PC-9 (cell line): ENCODE results near the gene ALPK3. TPM values are rescaled to one million over a fixed set of nuclear protein-coding genes. Genes with fewer than 3 reads are reported as not detected.

ENCODE experiments used
- BruUV-seq: library from RNA; stranded (reverse); fragments of 400-500 nt; replicated peaks from 2 replicates; lab custom pipeline; 2021; lab: Mats Ljungman, UMichigan
- CTCF ChIA-PET: fragments of 300-600 bp; sonication (Branson Sonifier 250); formaldehyde crosslinking; loops from one replicate; lab custom pipeline; 2022; ENCODE audit warnings: antibody characterized with exemption; lab: Charles Lee
- POLR2A ChIA-PET: fragments of 300-600 bp; sonication (Branson Sonifier 250); formaldehyde crosslinking; loops from one replicate; lab custom pipeline; 2022; ENCODE audit warnings: antibody characterized with exemption; ENCODE audit not compliant: unreplicated experiment; lab: Charles Lee
- DNase-seq, 2 experiments: peaks; one replicate each; pipeline versions ENCODE4 v3.0.0 to v3.0.0-alpha.2; 2015 to 2022; ENCODE audit warnings: mixed read lengths in 1 of 2
- H2AFZ ChIP-seq: fragments of 200-600 bp; sonication (generic); 2 replicates; pipeline ENCODE4 v1.8.1; 2017; ENCODE audit warnings: antibody characterized with exemption
- H3F3A ChIP-seq: fragments of 200-600 bp; sonication (generic); 2 replicates; pipeline ENCODE4 v1.8.1; 2017; ENCODE audit warnings: antibody characterized with exemption, mild to moderate bottlenecking, low read depth; ENCODE audit not compliant: insufficient read depth
- H3K27ac ChIP-seq: fragments of 200-600 bp; sonication (generic); 2 replicates; pipeline ENCODE4 v1.6.1; 2016; ENCODE audit warnings: mixed run types
- H3K27me3 ChIP-seq: fragments of 200-600 bp; sonication (generic); 2 replicates; pipeline ENCODE4 v1.6.1; 2016; ENCODE audit warnings: low read depth, mixed run types; ENCODE audit not compliant: insufficient read depth
- H3K36me3 ChIP-seq: fragments of 200-600 bp; sonication (generic); 2 replicates; pipeline ENCODE4 v1.6.1; 2016; ENCODE audit warnings: low read depth, mixed run types
- H3K4me1 ChIP-seq: fragments of 200-600 bp; sonication (generic); replicated peaks from 2 replicates; pipeline ENCODE4 v1.6.1; 2016; ENCODE audit warnings: mixed run types; ENCODE audit not compliant: insufficient read depth
- H3K4me2 ChIP-seq: fragments of 200-600 bp; sonication (generic); 2 replicates; pipeline ENCODE4 v1.6.1; 2017; ENCODE audit warnings: mixed run types
- H3K4me3 ChIP-seq: fragments of 200-600 bp; sonication (generic); 2 replicates; pipeline ENCODE4 v1.6.1; 2016; ENCODE audit warnings: mixed run types
- H3K79me2 ChIP-seq: fragments of 200-600 bp; sonication (generic); 2 replicates; pipeline ENCODE4 v1.6.1; 2017; ENCODE audit warnings: low read depth, mixed run types
- H3K9me2 ChIP-seq: fragments of 200-600 bp; sonication (generic); 2 replicates; pipeline ENCODE4 v1.8.1; 2017; ENCODE audit warnings: mild to moderate bottlenecking; ENCODE audit not compliant: insufficient read depth
- H3K9me3 ChIP-seq: fragments of 200-600 bp; sonication (generic); 2 replicates; pipeline ENCODE4 v1.8.1; 2016; ENCODE audit warnings: low read depth; ENCODE audit not compliant: insufficient read depth
- H4K20me1 ChIP-seq: fragments of 200-600 bp; sonication (generic); 2 replicates; pipeline ENCODE4 v1.8.1; 2017; ENCODE audit not compliant: insufficient read depth
- EZH2 ChIP-seq: fragments of 200-600 bp; sonication (generic); IDR thresholded peaks from 2 replicates; pipeline ENCODE4 v1.8.0; 2017; ENCODE audit warnings: antibody characterized with exemption, low read depth
- intact Hi-C: fragments of 100-400 bp; cut with micrococcal nuclease; formaldehyde crosslinking; loops from one replicate; pipeline ENCODE4 v1.10.0; 2022; ENCODE audit not compliant: unreplicated experiment
- total RNA-seq: library from RNA; stranded (reverse); gene quantifications from 2 replicates; pipeline ENCODE4 v1.2.3, GENCODE V29; 2021
- TF ChIP-seq, protein P1 (sequence below): fragments of 200-600 bp; sonication (generic); conservative IDR thresholded peaks from 2 replicates; pipeline ENCODE4 v1.6.1; 2017; ENCODE audit warnings: mixed run types, antibody characterized with exemption, mild to moderate bottlenecking, moderate library complexity

ALPK3 gene
- total RNA-seq, 1 experiment from 2014 or later, result 8.1 TPM

DNA sequence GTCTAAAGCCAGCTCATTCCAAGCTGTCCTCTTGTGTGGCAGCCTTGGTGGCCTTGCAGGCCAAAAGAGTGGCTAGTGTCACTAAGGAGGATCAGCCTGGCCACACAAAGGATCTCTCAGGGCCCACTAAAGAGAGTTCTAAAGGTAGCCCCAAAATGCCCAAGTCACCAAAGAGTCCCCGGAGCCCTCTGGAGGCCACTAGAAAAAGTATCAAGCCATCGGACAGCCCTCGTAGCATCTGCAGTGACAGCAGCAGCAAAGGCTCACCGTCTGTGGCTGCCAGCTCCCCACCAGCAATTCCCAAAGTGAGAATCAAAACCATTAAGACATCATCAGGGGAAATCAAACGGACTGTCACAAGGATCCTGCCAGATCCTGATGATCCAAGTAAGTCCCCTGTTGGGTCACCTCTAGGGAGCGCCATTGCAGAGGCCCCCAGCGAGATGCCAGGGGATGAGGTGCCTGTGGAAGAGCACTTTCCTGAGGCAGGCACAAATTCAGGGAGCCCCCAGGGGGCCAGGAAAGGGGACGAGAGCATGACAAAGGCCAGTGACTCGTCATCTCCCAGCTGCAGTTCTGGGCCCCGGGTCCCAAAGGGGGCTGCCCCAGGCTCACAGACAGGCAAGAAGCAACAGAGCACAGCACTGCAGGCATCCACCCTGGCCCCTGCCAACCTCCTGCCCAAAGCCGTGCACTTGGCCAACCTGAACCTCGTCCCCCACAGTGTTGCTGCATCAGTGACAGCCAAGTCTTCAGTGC lies 33.5 kb upstream of the ALPK3 start:
- Histone ChIP-seq H3K4me3 (no peak overlapping the region), H2AFZ (no peak overlapping the region), H3K36me3 (peaks cover 14% of the 10 kb centered on the region; the same call in 1 of the 2 replicates), H3K27me3 (no peaks in the 10 kb centered on the region), H3K4me1 (no peaks in the 10 kb centered on the region), H3K4me2 (no peak overlapping the region), H3K9me3 (no peaks in the 10 kb centered on the region), H3F3A (no peaks in the 10 kb centered on the region), H3K79me2 (peaks cover 39% of the 10 kb centered on the region), H3K27ac (no peak overlapping the region), H3K9me2 (no peaks in the 10 kb centered on the region), H4K20me1 (peaks cover 13% of the 10 kb centered on the region; the same call in 1 of the 2 replicates)
- TF ChIP-seq, protein P1, sequence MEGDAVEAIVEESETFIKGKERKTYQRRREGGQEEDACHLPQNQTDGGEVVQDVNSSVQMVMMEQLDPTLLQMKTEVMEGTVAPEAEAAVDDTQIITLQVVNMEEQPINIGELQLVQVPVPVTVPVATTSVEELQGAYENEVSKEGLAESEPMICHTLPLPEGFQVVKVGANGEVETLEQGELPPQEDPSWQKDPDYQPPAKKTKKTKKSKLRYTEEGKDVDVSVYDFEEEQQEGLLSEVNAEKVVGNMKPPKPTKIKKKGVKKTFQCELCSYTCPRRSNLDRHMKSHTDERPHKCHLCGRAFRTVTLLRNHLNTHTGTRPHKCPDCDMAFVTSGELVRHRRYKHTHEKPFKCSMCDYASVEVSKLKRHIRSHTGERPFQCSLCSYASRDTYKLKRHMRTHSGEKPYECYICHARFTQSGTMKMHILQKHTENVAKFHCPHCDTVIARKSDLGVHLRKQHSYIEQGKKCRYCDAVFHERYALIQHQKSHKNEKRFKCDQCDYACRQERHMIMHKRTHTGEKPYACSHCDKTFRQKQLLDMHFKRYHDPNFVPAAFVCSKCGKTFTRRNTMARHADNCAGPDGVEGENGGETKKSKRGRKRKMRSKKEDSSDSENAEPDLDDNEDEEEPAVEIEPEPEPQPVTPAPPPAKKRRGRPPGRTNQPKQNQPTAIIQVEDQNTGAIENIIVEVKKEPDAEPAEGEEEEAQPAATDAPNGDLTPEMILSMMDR, result no peak
- no peak for TF ChIP-seq EZH2
- DNase-seq, result no peak
- intact Hi-C loops, result loop anchor here (10.0 kb wide), 1 partner anchor 129 kb away; the partner anchor contains the start of genes NMB and WDR73
- ChIA-PET POLR2A (interaction anchor here (0.6 kb wide), 1 partner anchor 66 kb away, joined by 4 read pairs; no protein-coding TSS in a partner anchor), CTCF (no interaction called here)
- BruUV-seq, result no TSS peak

DNA sequence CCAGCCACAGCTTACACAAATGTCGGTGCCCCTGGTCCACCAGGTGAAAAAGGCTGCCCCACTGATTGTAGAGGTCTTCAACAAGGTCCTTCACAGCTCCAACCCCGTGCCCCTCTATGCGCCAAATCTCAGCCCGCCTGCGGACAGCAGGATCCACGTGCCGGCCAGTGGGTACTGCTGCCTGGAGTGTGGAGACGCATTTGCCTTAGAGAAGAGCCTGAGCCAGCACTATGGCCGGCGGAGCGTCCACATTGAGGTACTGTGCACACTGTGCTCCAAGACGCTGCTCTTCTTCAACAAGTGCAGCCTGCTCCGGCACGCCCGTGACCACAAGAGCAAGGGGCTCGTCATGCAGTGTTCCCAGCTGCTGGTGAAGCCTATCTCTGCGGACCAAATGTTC lies 32.9 kb upstream of the ALPK3 start:
- no peak overlapping the region for H3K4me2 ChIP-seq
- no peaks in the 10 kb centered on the region for H3K4me1 ChIP-seq
- H3K9me3 ChIP-seq, result no peaks in the 10 kb centered on the region
- DNase-seq, result no peak
- BruUV-seq, result no TSS peak
- H3K27ac ChIP-seq, result no peak overlapping the region
- peaks cover 45% of the 10 kb centered on the region for H3K79me2 ChIP-seq
- peaks cover 14% of the 10 kb centered on the region; the same call in 1 of the 2 replicates for H3K36me3 ChIP-seq
- no peaks in the 10 kb centered on the region for H3K9me2 ChIP-seq
- no peaks in the 10 kb centered on the region for H3F3A ChIP-seq
- intact Hi-C loops, result loop anchor here (10.0 kb wide), 1 partner anchor 129 kb away; the partner anchor contains the start of genes NMB and WDR73
- H2AFZ ChIP-seq, result no peak overlapping the region
- TF ChIP-seq EZH2, result no peak
- TF ChIP-seq, protein P1, result no peak
- POLR2A ChIA-PET, result no interaction called here
- peaks cover 13% of the 10 kb centered on the region; the same call in 1 of the 2 replicates for H4K20me1 ChIP-seq
- no peaks in the 10 kb centered on the region for H3K27me3 ChIP-seq
- CTCF ChIA-PET, result no interaction called here
- H3K4me3 ChIP-seq, result no peak overlapping the region

DNA sequence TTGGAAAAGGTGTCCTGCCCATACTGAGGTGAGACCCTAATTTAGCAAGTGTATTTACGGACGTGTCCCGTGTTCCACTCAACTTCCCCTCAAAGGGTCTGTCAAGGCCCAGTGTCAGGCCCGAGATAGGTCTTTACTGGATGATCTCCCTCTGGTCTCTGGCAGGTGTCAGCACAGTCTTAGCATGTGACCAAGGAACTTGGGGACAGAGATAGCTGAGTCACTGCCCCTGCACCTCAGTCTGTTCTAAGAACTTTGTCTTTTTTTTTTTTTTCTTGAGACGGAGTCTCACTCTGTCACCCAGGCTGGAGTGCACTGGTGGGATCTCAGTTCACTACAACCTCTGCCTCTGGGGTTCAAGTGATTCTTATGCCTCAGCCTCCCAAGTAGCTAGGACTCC lies 32.1 kb upstream of the ALPK3 start:
- CTCF ChIA-PET, result no interaction called here
- peaks cover 14% of the 10 kb centered on the region; the same call in 1 of the 2 replicates for H3K36me3 ChIP-seq
- intact Hi-C loops, result loop anchor here (10.0 kb wide), 1 partner anchor 130 kb away; the partner anchor contains the start of genes NMB and WDR73

More for the DNA sequence above, 32.1 kb upstream of the ALPK3 start:
- no peak for DNase-seq
- H3K4me1 ChIP-seq, result no peaks in the 10 kb centered on the region
- peaks cover 48% of the 10 kb centered on the region for H3K79me2 ChIP-seq
- POLR2A ChIA-PET, result no interaction called here
- peaks cover 13% of the 10 kb centered on the region; the same call in 1 of the 2 replicates for H4K20me1 ChIP-seq
- H3K4me2 ChIP-seq, result no peak overlapping the region
- TF ChIP-seq, protein P1, result no peak
- no peak for TF ChIP-seq EZH2
- H2AFZ ChIP-seq, result no peak overlapping the region
- H3F3A ChIP-seq, result no peaks in the 10 kb centered on the region
- BruUV-seq, result no TSS peak
- H3K27me3 ChIP-seq, result no peaks in the 10 kb centered on the region
- no peaks in the 10 kb centered on the region for H3K9me2 ChIP-seq
- H3K27ac ChIP-seq, result no peak overlapping the region
- no peak overlapping the region for H3K4me3 ChIP-seq
- H3K9me3 ChIP-seq, result no peaks in the 10 kb centered on the region
